Measurements from ENCODE around the gene IQGAP2. TPM values are rescaled to one million over a fixed set of nuclear protein-coding genes. Genes with fewer than 3 reads are reported as not detected.

The IQGAP2 gene
- total and polyA plus RNA-seq, 2 of the 8 experiments (the other 6 are each of a cell fraction or from before 2014, with no cell fraction given): 19.7 to 66.0 TPM

DNA sequence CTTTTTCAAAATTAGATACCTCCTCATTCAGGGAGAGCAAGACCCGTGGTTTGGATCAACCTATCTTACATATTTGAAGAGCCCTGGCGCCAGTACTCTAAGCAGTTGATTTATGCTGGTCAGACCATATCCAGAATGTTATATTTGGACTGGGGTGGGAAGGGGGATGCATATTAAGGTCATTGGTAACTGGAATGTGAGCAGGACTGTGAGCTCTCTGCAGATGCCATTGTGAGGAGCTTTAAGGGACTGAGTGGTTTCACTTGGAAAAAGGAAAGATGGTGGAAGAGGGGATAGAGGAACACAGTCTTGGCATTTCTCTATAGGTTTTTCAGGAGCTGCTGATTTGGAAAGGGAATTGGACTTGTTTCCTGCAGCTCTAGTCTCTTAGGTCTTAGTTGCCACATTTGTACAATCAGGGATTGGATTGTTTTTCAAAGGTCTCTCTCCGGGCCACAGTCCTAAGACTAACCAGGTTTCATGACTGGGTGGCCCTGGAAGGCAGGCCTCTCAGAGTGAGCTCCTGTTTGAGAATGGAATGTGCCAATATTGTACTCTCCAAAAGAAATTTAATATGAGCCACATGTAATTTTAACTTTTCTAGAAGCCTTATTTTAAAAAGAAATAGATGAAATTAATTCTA, 287.1 kb downstream of the IQGAP2 start:
- Histone ChIP-seq H4K5ac (ENCODE audit: insufficient read length, low read depth, low read length) (no peak overlapping the region), H2BK5ac (ENCODE audit: low read depth, low read length) (no peak overlapping the region), H3K4me2 (ENCODE audit: insufficient read depth in 1 of 2, low read depth in 2 of 2, low read length in 2 of 2) (no peak overlapping the region), H3K4me3 (ENCODE audit: extremely low read depth in 1 of 4, insufficient read depth in 2 of 4, low read depth in 3 of 4, low read length in 4 of 4) (no peak overlapping the region), H2AK5ac (ENCODE audit: low read depth, low read length) (no peak overlapping the region), H4K91ac (replicated peaks; ENCODE audit: insufficient read length, low read length) (no peak overlapping the region), H3K79me2 (ENCODE audit: control insufficient read depth in 1 of 2, insufficient read depth in 2 of 2, low read length in 2 of 2) (no peaks in the 10 kb centered on the region), H3K4me1 (replicated peaks in 1 of 4; ENCODE audit: control insufficient read depth in 3 of 4, insufficient read depth in 4 of 4, low read length in 3 of 4) (no peaks in the 10 kb centered on the region), H2BK15ac (ENCODE audit: low read length) (no peak overlapping the region), H3K27me3 (replicated peaks in 1 of 4; ENCODE audit: control insufficient read depth in 3 of 4, extremely low read depth in 1 of 4, insufficient read depth in 3 of 4, low read length in 3 of 4) (no peaks in the 10 kb centered on the region), H3K9ac (replicated peaks in 1 of 4; ENCODE audit: extremely low read depth in 1 of 4, low read depth in 3 of 4, low read length in 3 of 4) (no peak overlapping the region), H3K18ac (ENCODE audit: extremely low read depth, low read length) (no peak overlapping the region), H3K79me1 (ENCODE audit: low read depth, low read length) (no peaks in the 10 kb centered on the region), H3K27ac (ENCODE audit: low read depth, low read length) (no peak overlapping the region), H2BK12ac (ENCODE audit: low read depth, low read length) (no peak overlapping the region), H2BK120ac (replicated peaks; ENCODE audit: low read depth, low read length) (no peak overlapping the region), H3K4ac (replicated peaks; ENCODE audit: insufficient read length, low read depth, low read length) (no peak overlapping the region), H3K14ac (ENCODE audit: insufficient read length) (no peak overlapping the region), H4K20me1 (replicated peaks in 1 of 2; ENCODE audit: control insufficient read depth in 1 of 2, insufficient read depth in 2 of 2, low read length in 2 of 2) (no peaks in the 10 kb centered on the region), H4K8ac (ENCODE audit: extremely low read depth, insufficient read depth, low read length) (no peak overlapping the region), H3K9me3 (ENCODE audit: insufficient read depth in 2 of 2, low read depth in 1 of 2, low read length in 1 of 2) (no peaks in the 10 kb centered on the region), H3K36me3 (ENCODE audit: control insufficient read depth in 2 of 4, insufficient read depth in 4 of 4, low read length in 3 of 4) (no peaks in the 10 kb centered on the region; a peak in 2 of 8 replicates), H2BK20ac (ENCODE audit: low read length) (no peak overlapping the region), H3K56ac (replicated peaks; ENCODE audit: insufficient read length, low read depth, low read length) (no peak overlapping the region), H2AFZ (ENCODE audit: low read length) (no peak overlapping the region), H3K23me2 (ENCODE audit: low read depth, low read length) (no peaks in the 10 kb centered on the region), H3K23ac (ENCODE audit: insufficient read length) (no peak overlapping the region)
- ChIA-PET CTCF (ENCODE audit: partially characterized antibody) (interaction anchor here (0.6 to 1.5 kb wide), 5 partner anchors 11 to 88 kb away, joined by 3 to 4 read pairs (median 3); no protein-coding TSS in a partner anchor), POLR2A (ENCODE audit: partially characterized antibody) (no interaction called here)
- 93% methylated on average over 3 of the region's 3 CpGs; no CpG with 5 or more reads in 1 of the 2 experiments for WGBS, 2 experiments (ENCODE audit: extremely low coverage in 1 of 2, insufficient coverage in 1 of 2, insufficient read length in 1 of 2, insufficient replicate concordance in 2 of 2, low coverage in 1 of 2, low lambda C conversion rate in 2 of 2, missing lambda C conversion rate in 1 of 2)
- DNase-seq (ENCODE audit: low read depth in 1 of 2, low spot score in 2 of 2): no peak
- no peak for FAIRE-seq
- TF ChIP-seq, protein P1, sequence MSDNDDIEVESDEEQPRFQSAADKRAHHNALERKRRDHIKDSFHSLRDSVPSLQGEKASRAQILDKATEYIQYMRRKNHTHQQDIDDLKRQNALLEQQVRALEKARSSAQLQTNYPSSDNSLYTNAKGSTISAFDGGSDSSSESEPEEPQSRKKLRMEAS (IDR thresholded peaks at IDR 0.05): no peak
- TF ChIP-seq SP1 (IDR thresholded peaks at IDR 0.05; ENCODE audit: low read depth, low read length) (no peak), POLR2AphosphoS5 (IDR thresholded peaks at IDR 0.05; ENCODE audit: low read depth, low read length) (no peak), HDAC6 (IDR thresholded peaks at IDR 0.05; ENCODE audit: low read depth, low read length) (no peak), EGR1 (IDR thresholded peaks at IDR 0.05; ENCODE audit: borderline replicate concordance, low read depth, low read length) (no peak), FOSL1 (IDR thresholded peaks at IDR 0.05; ENCODE audit: insufficient read depth, low read depth, low read length) (no peak), ASH2L (IDR thresholded peaks at IDR 0.05; ENCODE audit: low read length) (no peak), SIRT6 (IDR thresholded peaks at IDR 0.05; ENCODE audit: low read length) (no peak), RXRA (IDR thresholded peaks at IDR 0.05; ENCODE audit: insufficient read depth, low read depth, low read length) (no peak), CREB1 (IDR thresholded peaks at IDR 0.05) (no peak), JUN (IDR thresholded peaks at IDR 0.05; ENCODE audit: low read depth, low read length) (no peak), SUZ12 (IDR thresholded peaks at IDR 0.05; ENCODE audit: low read length) (no peak), KDM4A (IDR thresholded peaks at IDR 0.05; ENCODE audit: low read depth, low read length, severe bottlenecking) (no peak)
- TF ChIP-seq, protein P2, sequence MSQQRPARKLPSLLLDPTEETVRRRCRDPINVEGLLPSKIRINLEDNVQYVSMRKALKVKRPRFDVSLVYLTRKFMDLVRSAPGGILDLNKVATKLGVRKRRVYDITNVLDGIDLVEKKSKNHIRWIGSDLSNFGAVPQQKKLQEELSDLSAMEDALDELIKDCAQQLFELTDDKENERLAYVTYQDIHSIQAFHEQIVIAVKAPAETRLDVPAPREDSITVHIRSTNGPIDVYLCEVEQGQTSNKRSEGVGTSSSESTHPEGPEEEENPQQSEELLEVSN (IDR thresholded peaks at IDR 0.05): no peak

Measured in H1 (cell line).